Measurements from ENCODE around the gene RPL13A. TPM values are rescaled to one million over a fixed set of nuclear protein-coding genes. Genes with fewer than 3 reads are reported as not detected.
A peak's percentile ranks its signal among the peaks of the same experiment; 100 is the strongest.

Gene RPL13A
- total and polyA plus RNA-seq, 9 of the 15 experiments (the other 6 are each of a cell fraction or from before 2014, with no cell fraction given), result 1,744 to 5,482 (median 2,949) TPM

- Histone ChIP-seq H3K9me1 (ENCODE audit: control insufficient read depth, insufficient read depth, low read length) (no peaks in the 10 kb centered on the region), H3K4me3 (peak overlapping the region; percentile 79), H3K9me3 (replicated peaks; ENCODE audit: control insufficient read depth, insufficient read depth, low read depth, low read length) (no peaks in the 10 kb centered on the region), H3K79me2 (ENCODE audit: control insufficient read depth, insufficient read depth, low read length) (peaks cover 51% of the 10 kb centered on the region), H3K9ac (ENCODE audit: insufficient read depth in 1 of 2, low read depth in 2 of 2, low read length in 2 of 2) (peak overlapping the region; percentile 79 to 87), H3K36me3 (ENCODE audit: control insufficient read depth, insufficient read depth, low read length) (peaks cover 44% of the 10 kb centered on the region; the same call in 2 of the 3 replicates), H4K20me1 (replicated peaks; ENCODE audit: control insufficient read depth, insufficient read depth, low read length) (no peaks in the 10 kb centered on the region; the same call in 1 of the 2 replicates), H3K4me2 (ENCODE audit: insufficient read depth, low read length) (peak overlapping the region; percentile 78), H2AFZ (ENCODE audit: low read depth, low read length) (no peak overlapping the region), H3K4me1 (replicated peaks in 1 of 2; ENCODE audit: control insufficient read depth in 2 of 2, insufficient read depth in 2 of 2, low read length in 2 of 2) (peaks cover 13 to 59% of the 10 kb centered on the region in 2 experiments; a peak in 4 of 5 replicates), H3K27me3 (ENCODE audit: control insufficient read depth in 2 of 2, insufficient read depth in 2 of 2, low read length in 2 of 2) (no peaks in the 10 kb centered on the region), H3K27ac (ENCODE audit: extremely low read depth, low read depth, low read length) (peak overlapping the region; percentile 41)
- 20% methylated on average over 6 of the region's 7 CpGs for WGBS (ENCODE audit: insufficient coverage, low coverage, missing lambda C conversion rate)
- TF ChIP-seq ZNF584 (CRISPR knock-in tag; IDR thresholded peaks at IDR 0.05; ENCODE audit: low read depth) (no peak), ZC3H8 (IDR thresholded peaks at IDR 0.05) (no peak), ZBTB34 (CRISPR knock-in tag; IDR thresholded peaks at IDR 0.05) (no peak), HIVEP1 (CRISPR knock-in tag; IDR thresholded peaks at IDR 0.05) (no peak), ZNF707 (CRISPR knock-in tag; conservative IDR thresholded peaks at IDR 0.05) (no peak), PHB2 (IDR thresholded peaks at IDR 0.05; ENCODE audit: low read depth) (0 out of 2 replicates have a peak, but pooled peaks have one; percentile 12), BHLHE40 (IDR thresholded peaks at IDR 0.05; ENCODE audit: low read length) (peak; percentile 69; the same call in 1 of the 2 replicates)
- intact Hi-C loops (cut with micrococcal nuclease), result no loop called here
- ChIA-PET POLR2A (interaction anchor here (1.0 to 1.7 kb wide), 2 partner anchors 21 to 26 kb away, joined by 4 read pairs; no protein-coding TSS in a partner anchor), CTCF (ENCODE audit: low intra/inter-chr PET ratio) (no interaction called here)
- in situ Hi-C loops (cut with MboI), result no loop called here
- no peak for DNase-seq (ENCODE audit: extremely low read depth in 1 of 4, low spot score in 3 of 4)
- no peak for ATAC-seq
- no TSS peak for BruUV-seq (replicated peaks)
- no peak for FAIRE-seq
These were observed 37.0 kb upstream of the RPL13A start for GRCh38 chr19:49450405-49450804.
